Adipose tissue (tissue), 3 donors: ENCODE measurements around the gene ARHGAP23. TPM values are rescaled to one million over a fixed set of nuclear protein-coding genes. Genes with fewer than 3 reads are reported as not detected.

ENCODE experiments used
- H3K27ac ChIP-seq: one replicate; pipeline ENCODE4 v1.5.1; 2013; ENCODE audit warnings: low read depth, low read length
- WGBS, 3 donors: extraction: QIAGEN DNeasy Blood & Tissue Kit; methylation state at CpG; one replicate each; pipeline ENCODE4 v1.1.7; 2013; 5-methylcytosine and 5-hydroxymethylcytosine counted together
- polyA plus RNA-seq, 3 donors: library from polyadenylated mRNA; stranded (reverse); fragments of 200-250 nt; gene quantifications; one replicate each; pipeline ENCODE4 v1.2.3, GENCODE V29; 2013
- donor health status: healthy with polysubstance abuse.
- donor health status: Bipolar disorder and iron deficiency.
- donor health status: healthy.

ARHGAP23 gene
- polyA plus RNA-seq, 3 donors: 1.2 to 31.1 (median 18.6) TPM

DNA sequence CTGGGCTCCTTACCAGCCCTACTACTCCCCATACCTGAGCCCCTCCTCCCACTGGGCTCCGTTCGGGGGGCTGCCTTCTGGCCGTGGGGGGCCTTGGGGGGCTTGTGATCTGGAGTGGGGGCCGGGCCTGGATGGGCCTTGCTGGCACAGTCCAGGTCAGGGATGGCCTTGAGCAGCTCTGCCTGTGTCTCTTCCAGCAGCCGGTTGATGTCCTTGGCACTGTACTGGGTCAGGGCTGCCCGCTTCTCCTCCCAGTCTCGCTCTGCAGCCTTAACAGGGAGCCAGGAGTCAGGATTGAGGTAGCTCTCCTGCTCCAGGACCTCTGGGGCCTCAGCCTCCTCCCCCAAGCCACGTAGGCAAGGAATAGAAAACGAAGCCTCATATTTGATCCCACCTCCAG is 122.9 kb downstream of the ARHGAP23 start:
- WGBS, 3 donors: 73 to 89% (median 81%) methylated on average over 9 of the region's 9 CpGs

DNA sequence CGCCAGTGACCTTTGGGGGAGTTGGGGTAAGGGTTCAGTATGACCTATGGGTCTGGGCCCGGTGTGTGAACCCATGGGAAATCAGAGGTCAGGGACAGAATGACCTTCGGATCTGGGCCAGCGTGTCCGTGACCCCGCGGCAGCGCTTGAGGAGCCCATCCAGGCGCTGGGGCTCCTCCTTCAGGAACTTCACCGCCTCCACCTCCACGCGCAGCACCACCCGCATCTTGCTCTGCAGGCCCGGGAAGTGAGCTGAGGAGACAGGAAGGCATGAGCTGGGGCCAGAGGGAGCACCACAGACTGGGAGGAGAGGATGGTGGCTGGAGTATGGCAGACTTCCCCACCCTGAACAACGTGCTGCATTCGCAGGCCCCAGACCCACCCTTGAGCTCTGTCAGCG is 124.1 kb downstream of the ARHGAP23 start:
- H3K27ac ChIP-seq: no peak overlapping the region
- 91 to 94% (median 92%) methylated on average over 17 of the region's 17 CpGs for WGBS, 3 donors

More for the DNA sequence above, 122.9 kb downstream of the ARHGAP23 start:
- H3K27ac ChIP-seq: no peak overlapping the region

DNA sequence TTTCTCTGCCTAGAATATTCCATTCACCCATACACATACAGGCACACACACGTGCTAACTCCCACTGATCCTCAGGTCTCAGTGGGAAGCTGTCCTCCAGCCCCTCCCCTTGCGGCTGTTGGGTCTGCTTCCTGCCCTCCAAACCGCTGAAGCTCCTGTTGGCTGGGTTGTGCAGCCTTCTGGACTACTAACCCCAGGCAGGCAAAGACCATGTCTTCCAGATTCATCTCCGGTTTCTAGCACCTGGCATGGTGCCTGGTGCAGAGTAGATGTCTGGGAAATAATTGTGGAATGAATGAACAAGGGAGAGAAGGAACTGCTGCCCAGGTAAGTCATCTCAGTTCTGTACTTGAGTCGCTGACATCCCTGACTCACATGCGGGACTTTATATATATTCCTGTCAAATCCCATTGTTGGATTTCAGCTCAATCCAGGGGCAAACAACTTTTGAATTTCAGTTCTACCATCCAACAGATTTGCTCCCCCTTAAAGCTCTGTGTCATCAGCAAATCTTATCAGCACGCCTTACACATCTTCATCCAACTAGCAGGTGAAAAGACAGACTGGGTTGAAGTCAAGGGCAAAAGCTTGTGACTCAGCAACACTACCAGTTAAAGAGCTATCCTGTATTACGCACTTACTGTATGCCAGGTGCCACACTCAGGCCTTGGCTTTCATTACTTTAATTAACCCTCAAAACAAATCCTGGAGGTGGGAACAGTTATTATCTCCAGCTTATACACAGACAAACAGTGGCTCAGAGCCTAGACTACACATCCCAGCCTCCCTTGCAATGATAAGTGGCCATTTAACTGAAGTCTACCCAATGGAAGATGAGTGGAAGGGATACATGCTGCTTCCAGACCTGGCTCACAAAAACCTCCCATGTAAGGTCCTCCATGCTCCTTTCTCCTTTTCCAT is 126.4 kb downstream of the ARHGAP23 start:
- no peak overlapping the region for H3K27ac ChIP-seq
- 56 to 71% (median 57%) methylated on average over 8 of the region's 8 CpGs for WGBS, 3 donors

DNA sequence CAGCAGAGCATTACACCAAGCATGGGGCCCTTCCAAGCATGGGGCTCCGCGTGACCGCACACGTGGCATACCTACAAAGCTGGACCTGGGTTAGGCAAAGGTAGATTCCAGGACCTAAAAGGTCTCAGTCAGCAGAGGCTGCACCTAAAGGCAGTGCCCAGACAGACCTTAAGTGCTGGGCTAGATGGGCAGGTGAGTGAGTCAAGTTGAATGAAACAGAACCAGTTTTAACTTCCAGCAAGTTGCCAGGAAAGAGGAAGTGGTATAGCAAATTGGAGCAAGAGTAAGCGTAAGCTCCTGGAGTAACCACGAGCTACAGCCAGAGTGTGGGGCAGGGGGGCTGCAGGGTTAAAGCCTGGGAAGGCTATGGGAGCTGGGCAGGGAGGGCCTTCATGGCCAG is 128.0 kb downstream of the ARHGAP23 start:
- H3K27ac ChIP-seq: no peak overlapping the region
- WGBS, 3 donors: 75 to 92% (median 86%) methylated on average over 6 of the region's 6 CpGs

DNA sequence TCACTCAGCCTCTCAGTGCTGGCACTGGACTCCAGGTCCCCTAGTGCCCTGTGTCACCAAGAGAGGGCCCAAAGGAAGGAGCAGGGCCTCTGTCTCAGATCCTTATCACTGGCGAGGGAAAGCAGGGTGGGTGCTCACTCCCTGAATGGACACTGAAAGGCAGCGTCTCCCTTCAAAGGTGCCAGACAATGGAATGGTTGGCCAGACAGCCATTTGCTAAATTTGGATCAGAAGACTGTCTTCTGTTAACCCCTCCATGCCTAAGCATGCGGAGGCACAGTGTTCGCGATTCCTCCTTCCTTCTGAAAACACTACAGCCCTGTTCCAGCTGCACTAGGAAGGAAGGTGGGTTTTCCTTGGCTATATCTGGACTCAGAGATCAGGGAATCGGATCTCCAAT is 129.1 kb downstream of the ARHGAP23 start:
- 55 to 70% (median 59%) methylated on average over 6 of the region's 6 CpGs for WGBS, 3 donors
- H3K27ac ChIP-seq: no peak overlapping the region

DNA sequence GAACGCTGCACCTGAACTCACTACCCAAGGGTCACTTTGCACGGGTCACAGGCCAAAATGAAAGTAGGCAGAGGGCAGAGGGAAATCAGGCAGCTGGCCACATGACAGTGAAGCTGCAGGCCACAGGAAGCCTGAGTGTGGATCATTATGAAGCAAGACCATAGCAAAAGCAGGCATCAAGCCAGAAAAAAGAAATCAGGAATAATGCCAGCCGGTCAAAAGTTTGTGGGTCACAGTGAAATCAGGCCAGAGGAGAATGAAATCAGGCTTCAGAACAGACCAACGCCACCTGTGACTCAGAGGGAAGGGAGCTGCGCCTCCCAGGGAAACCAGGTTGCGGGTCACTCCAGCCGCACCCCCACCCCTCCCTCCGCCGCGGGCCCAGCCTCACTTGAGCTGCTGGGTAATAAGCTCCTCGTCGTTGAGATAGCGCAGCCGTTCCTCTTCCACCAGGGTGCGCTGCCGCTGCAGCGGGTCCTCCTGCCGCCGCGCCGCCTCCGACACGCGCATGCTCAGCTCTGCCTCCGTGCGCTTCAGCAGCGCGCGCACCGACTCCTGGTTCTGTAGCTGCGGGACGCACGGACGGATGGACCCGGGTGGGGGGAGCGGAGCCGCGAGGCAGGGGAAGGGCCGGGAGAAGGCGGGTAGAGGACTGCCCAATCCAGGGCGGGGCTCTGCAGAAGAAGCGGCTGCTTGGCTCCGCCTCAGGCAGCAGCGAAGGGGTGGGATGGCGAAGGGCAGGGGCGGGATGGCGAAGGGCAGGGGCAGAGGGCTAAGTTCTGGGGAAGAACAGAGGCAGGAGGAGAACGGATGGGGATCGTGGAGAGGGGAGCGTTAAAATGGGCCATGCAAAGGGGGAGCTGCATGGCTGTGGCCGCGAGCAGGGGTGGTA is 129.8 kb downstream of the ARHGAP23 start:
- no peak overlapping the region for H3K27ac ChIP-seq
- 3% methylated on average over 51 to 52 of the region's 52 CpGs for whole genome bisulfite sequencing, 3 donors

DNA sequence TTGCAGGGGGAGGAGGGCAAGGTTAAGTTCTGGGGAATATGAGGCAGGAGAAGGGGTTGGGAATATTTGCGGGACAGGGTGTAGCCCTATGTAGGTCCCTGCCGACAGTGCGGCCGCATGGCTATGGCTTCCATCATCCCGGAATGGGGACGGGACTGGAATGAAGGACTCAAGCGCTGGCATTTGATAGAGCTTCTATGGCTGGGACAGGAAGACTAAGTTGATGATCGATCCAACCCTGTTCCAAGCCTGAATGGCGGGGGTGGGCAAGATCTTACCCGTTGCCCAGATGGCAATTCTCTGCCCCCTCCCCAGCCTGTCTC is 130.4 kb downstream of the ARHGAP23 start:
- 2 to 3% (median 3%) methylated on average over 10 of the region's 10 CpGs for WGBS, 3 donors
- H3K27ac ChIP-seq: no peak overlapping the region

DNA sequence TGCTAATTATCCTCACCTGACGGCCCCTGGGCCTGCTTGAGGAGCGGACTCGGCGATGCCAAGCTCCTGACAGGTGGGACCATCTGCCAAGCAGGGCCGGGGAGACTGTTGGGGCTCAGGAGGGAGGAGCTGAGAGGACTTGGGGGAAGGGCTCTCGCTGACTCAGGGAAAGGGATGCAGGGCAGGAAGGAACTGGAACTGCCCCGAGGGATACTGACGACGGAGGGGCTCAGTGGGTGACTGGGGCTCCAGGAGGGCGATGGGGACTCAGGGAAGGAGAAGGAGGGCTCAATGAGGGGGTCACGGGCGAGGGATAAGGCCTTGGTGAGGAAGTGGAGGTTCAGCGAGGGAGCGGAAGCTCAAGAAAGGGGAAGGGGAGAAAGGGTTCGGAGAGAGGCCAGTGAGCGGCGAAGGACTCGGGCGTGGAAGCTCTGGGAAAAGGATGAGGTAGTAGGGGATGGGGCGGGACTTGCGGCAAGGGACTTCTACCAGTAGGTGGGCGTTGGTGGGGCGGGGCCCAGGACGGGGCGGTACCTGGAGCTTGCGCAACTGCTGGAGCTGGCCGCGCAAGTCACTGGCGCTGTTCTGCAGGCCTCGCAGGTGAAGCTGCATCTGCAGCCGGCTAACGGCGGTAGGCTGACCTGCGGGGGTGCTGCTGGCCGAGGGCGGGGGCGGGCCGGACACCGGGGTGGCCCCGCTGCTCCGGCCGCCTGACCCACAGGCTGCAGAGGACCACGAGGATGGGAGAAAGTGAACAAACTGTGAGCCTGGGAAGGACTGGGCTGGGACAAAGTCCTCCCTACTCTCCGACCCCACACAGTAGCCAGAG is 131.0 kb downstream of the ARHGAP23 start:
- no peak overlapping the region for H3K27ac ChIP-seq
- WGBS, 3 donors: 2 to 8% (median 2%) methylated on average over 31 to 44 of the region's 44 CpGs

DNA sequence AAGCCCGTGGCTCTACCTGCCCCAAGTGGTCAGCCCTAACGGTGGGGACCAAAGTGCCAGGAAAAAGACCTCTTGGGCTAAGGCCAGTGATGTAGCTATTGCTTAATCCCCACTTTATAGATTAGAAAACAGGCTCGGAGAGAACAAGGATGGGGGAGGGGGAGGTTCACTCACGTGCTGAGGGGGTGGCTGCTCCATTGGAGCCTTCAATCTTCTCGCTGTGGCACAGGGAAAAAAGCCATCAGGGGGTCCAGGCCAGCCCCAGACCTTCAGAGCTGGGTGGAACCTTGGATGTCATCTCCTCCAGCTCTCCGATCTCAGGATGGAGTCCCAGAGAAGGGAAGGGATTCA is 131.6 kb downstream of the ARHGAP23 start:
- WGBS, 3 donors: 14 to 17% (median 14%) methylated on average over 6 of the region's 6 CpGs
- H3K27ac ChIP-seq: no peak overlapping the region

DNA sequence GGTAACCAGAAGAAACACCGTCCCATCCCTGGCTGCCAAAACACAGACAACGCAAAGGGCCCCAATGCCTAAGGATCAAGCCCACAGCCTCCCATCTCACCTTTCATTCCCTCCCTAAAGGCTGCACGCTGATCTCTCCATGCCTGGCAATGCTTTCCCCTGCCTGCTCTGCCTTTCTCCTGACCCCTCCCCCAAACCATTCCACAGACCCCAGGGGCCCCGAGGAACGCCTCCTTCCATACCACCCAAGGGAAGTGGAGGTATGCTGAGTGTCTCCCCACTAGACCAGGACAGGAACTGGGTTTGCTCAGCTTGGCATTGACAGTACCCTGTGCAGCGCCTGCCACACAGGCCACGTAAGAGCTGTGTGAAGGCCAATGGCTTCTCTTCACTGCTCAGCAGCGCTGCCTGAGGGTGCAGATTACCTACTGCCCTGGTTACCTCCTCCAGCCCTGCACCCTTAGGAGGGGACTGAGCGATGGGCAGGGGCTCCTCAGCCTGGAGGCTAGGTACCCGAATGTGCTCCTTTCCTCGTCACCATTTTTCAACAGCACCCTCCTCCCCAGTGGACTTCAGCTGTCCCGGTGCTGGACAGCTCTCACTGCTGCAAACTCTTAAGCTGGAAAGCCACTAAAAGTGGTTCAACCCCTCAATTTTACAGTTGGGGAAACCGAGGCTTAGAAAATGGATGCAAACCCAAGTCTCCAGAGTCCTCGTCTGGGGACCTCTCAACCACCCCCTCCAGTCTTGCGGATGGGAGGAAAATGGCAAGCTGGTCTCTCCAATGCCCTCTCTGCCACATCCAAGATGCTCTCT is 132.4 kb downstream of the ARHGAP23 start:
- 20 to 26% (median 23%) methylated on average over 15 of the region's 15 CpGs for WGBS, 3 donors
- H3K27ac ChIP-seq: no peak overlapping the region

DNA sequence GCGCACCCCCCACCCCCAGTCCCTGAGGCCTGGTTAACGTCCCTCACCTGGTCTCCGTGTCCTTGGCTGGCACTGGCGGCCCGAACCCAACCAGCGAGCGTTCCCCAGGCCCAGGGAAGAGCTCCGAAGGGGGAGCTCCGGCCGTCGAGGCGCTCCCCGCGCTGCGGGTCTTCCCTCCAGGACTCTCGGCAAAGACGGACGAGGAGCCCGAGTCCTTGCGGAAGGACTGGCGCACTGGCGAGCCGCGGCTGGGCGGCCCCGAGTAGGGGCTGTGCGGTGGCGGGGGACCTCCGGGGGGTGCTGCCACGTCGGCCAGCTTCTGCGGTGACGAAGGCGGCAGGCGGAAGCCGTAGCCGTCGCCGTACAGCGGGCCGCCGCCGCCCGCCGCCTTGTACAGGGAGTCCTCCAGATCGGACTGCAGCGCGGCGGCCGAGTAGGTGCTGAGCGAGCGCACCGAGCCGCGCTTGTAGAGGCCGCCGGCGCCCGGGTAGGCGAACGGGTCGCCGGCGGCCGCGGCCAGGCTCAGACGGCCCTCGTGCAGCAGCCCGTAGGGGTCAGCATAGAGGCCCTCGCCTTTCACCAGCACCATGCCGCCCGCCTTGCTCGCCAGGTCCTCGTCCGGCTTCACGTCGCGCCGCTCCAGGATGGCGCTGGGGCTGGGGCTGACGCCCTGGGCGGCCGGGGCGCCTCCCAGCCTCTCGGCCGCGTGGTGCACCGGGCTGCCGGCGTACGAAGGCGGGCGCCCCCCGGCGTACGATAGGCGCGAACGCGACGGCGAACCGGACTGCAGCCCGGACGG is 133.4 kb downstream of the ARHGAP23 start:
- WGBS, 3 donors: 11 to 27% (median 16%) methylated on average over 74 to 105 of the region's 105 CpGs

More for the DNA sequence above, 133.4 kb downstream of the ARHGAP23 start:
- no peak overlapping the region for H3K27ac ChIP-seq

Other genes starting within 250 kb of the ARHGAP23 start
- gene TBC1D3, start 235.9 kb upstream of the ARHGAP23 start, polyA plus RNA-seq: not detected
- gene MRPL45, start 131.3 kb upstream of the ARHGAP23 start, polyA plus RNA-seq: 10 to 100 TPM; 31.3 to 41.4 (median 32.5) TPM
- under 1 TPM; 0.02 to 0.11 (median 0.03) TPM for gene GPR179, start 84.5 kb upstream of the ARHGAP23 start, polyA plus RNA-seq
- gene SOCS7, start 76.6 kb upstream of the ARHGAP23 start, polyA plus RNA-seq: 1 to 10 TPM; 4.9 to 9.7 (median 6.3) TPM
- gene SRCIN1, start 177.5 kb downstream of the ARHGAP23 start, polyA plus RNA-seq: 1 to 10 TPM; 1.3 to 8.9 (median 3.5) TPM
- 1 to 10 TPM; 1.7 to 2.7 (median 2.2) TPM for gene EPOP, start 246.5 kb downstream of the ARHGAP23 start, polyA plus RNA-seq